Activated CD4-positive, alpha-beta T cell treated with anti-CD3 and anti-CD28 coated beads for 4 hours (primary cell): ENCODE data around the gene ANXA5.
A peak's percentile ranks its signal among the peaks of the same experiment; 100 is the strongest.
"Not testable (repeated sequence)": the region's sequence is repeated elsewhere in the genome, so short reads cannot be mapped to it uniquely, and the experiment has no call there.

Experiments used
- DNase-seq, 2 donors: peaks; one replicate each; pipeline ENCODE4 v3.0.0-alpha.2; 2020

Gene ANXA5

GRCh38 chr4:121676345-121677075 lies 20.3 kb downstream of the ANXA5 start:
- DNase-seq = no peak

- DNase-seq = no peak
Observed at GRCh38 chr4:121675715-121676114, 21.1 kb downstream of the ANXA5 start.

- no peak for DNase-seq
Observed at GRCh38 chr4:121674696-121675095, 22.1 kb downstream of the ANXA5 start.

- no peak for DNase-seq
Observed at GRCh38 chr4:121674191-121674590, 22.6 kb downstream of the ANXA5 start.

- no peak for DNase-seq
Observed at GRCh38 chr4:121669163-121669550, 27.6 kb downstream of the ANXA5 start.

- no peak for DNase-seq
Observed at GRCh38 chr4:121668368-121669162, 28.2 kb downstream of the ANXA5 start.

GRCh38 chr4:121666091-121666679 lies 30.6 kb downstream of the ANXA5 start:
- DNase-seq = no peak

GRCh38 chr4:121665371-121665770 lies 31.4 kb downstream of the ANXA5 start:
- no peak for DNase-seq

GRCh38 chr4:121662225-121662624 lies 34.6 kb downstream of the ANXA5 start:
- DNase-seq = no peak

GRCh38 chr4:121660175-121660933 lies 36.4 kb downstream of the ANXA5 start:
- not testable (repeated sequence) for DNase-seq

GRCh38 chr4:121658125-121658524 lies 38.7 kb downstream of the ANXA5 start:
- no peak for DNase-seq

- peak in 1 of 2 donors; percentile 1 for DNase-seq
Observed at GRCh38 chr4:121656269-121656641, 40.5 kb downstream of the ANXA5 start.

- no peak for DNase-seq
Observed at GRCh38 chr4:121655320-121656268, 41.2 kb downstream of the ANXA5 start.

- no peak for DNase-seq
Observed at GRCh38 chr4:121654738-121655137, 42.0 kb downstream of the ANXA5 start.

- DNase-seq = no peak
Observed at GRCh38 chr4:121653986-121654385, 42.8 kb downstream of the ANXA5 start.

- DNase-seq = no peak
Observed at GRCh38 chr4:121653214-121653613, 43.6 kb downstream of the ANXA5 start.

GRCh38 chr4:121651597-121651996 lies 45.2 kb downstream of the ANXA5 start:
- no peak for DNase-seq

GRCh38 chr4:121650741-121651140 lies 46.0 kb downstream of the ANXA5 start:
- DNase-seq = no peak

GRCh38 chr4:121648516-121648915 lies 48.3 kb downstream of the ANXA5 start:
- DNase-seq = no peak

GRCh38 chr4:121642876-121643585 lies 53.7 kb downstream of the ANXA5 start:
- no peak for DNase-seq

- no peak for DNase-seq
Observed at GRCh38 chr4:121642292-121642691, 54.5 kb downstream of the ANXA5 start.
